Measurements from ENCODE around the gene IGFBP3. TPM values are rescaled to one million over a fixed set of nuclear protein-coding genes. Genes with fewer than 3 reads are reported as not detected.
A peak's percentile ranks its signal among the peaks of the same experiment; 100 is the strongest.

IGFBP3 gene
- polyA plus RNA-seq, 3 donors, result 0.06 TPM; not detected in 2

- no peak for DNase-seq
- intact Hi-C loops (cut with micrococcal nuclease), result no loop called here
These were observed 16.8 kb upstream of the IGFBP3 start for GRCh38 chr7:45937862-45938261.

DNA sequence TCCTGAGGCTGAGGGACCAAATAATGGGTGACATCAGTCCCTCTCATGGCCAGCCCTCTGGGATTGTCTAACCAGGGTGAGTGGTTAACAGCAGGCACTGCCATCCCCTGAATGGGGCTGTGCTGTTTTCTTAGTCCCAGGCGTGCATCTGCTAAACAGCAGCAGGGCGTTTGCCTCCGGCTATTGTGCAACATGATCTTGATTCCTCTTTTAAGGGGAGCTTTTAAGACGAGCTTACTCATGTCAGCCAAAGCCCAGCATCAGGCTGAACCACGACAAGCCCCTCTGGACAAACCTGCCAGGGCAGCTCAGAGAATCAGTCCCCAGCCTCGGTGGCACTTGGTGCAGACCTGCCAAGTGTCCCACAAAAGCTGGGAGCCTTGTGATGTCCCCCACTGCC lies 16.2 kb upstream of the IGFBP3 start:
- Histone ChIP-seq H3K9ac (ENCODE audit: insufficient read depth, low read length, poor library complexity, severe bottlenecking) (no peak overlapping the region), H3K27me3 (ENCODE audit: control insufficient read depth in 2 of 2, insufficient read depth in 2 of 2, low read length in 2 of 2) (peaks cover 0 to 6% of the 10 kb centered on the region in 2 donors), H4K20me1 (ENCODE audit: insufficient read depth, low read length) (no peaks in the 10 kb centered on the region), H3K27ac (ENCODE audit: low read depth in 1 of 2, low read length in 2 of 2) (no peak overlapping the region), H2AFZ (ENCODE audit: insufficient read depth, low read depth, low read length, poor library complexity, severe bottlenecking) (peak overlapping the region; percentile 8), H3K4me1 (ENCODE audit: control insufficient read depth in 1 of 2, insufficient read depth in 2 of 2, low read length in 2 of 2) (peaks cover 0 to 6% of the 10 kb centered on the region in 2 donors), H3K4me3 (replicated peaks in 1 of 3; ENCODE audit: low read depth in 2 of 3, low read length in 3 of 3) (no peak overlapping the region), H3K79me2 (ENCODE audit: insufficient read depth, low read length) (no peaks in the 10 kb centered on the region), H3K4me2 (replicated peaks; ENCODE audit: extremely low read depth, low read length, poor library complexity, severe bottlenecking) (no peak overlapping the region), H3K9me3 (replicated peaks in 1 of 2; ENCODE audit: control insufficient read depth in 1 of 2, insufficient read depth in 1 of 2, low read length in 2 of 2) (peaks cover 0 to 11% of the 10 kb centered on the region in 2 donors), H3K36me3 (replicated peaks in 1 of 2; ENCODE audit: control insufficient read depth in 1 of 2, insufficient read depth in 2 of 2, low read length in 2 of 2) (no peaks in the 10 kb centered on the region)
- Mint-ChIP-seq H3K27ac (no peak overlapping the region), H3K4me3 (no peak overlapping the region), H3K4me1 (peaks cover 3% of the 10 kb centered on the region), H3K9me3 (peaks cover 5 to 23% (median 16%) of the 10 kb centered on the region in 7 donors), H3K36me3 (no peaks in the 10 kb centered on the region), H3K27me3 (ENCODE audit: low read depth in 3 of 3) (peaks cover 6 to 11% (median 9%) of the 10 kb centered on the region in 3 donors)
- intact Hi-C loops (cut with micrococcal nuclease), result no loop called here
- TF ChIP-seq, protein P1, sequence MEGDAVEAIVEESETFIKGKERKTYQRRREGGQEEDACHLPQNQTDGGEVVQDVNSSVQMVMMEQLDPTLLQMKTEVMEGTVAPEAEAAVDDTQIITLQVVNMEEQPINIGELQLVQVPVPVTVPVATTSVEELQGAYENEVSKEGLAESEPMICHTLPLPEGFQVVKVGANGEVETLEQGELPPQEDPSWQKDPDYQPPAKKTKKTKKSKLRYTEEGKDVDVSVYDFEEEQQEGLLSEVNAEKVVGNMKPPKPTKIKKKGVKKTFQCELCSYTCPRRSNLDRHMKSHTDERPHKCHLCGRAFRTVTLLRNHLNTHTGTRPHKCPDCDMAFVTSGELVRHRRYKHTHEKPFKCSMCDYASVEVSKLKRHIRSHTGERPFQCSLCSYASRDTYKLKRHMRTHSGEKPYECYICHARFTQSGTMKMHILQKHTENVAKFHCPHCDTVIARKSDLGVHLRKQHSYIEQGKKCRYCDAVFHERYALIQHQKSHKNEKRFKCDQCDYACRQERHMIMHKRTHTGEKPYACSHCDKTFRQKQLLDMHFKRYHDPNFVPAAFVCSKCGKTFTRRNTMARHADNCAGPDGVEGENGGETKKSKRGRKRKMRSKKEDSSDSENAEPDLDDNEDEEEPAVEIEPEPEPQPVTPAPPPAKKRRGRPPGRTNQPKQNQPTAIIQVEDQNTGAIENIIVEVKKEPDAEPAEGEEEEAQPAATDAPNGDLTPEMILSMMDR (IDR thresholded peaks at IDR 0.05), result no peak
- 18% methylated on average over 6 of the region's 6 CpGs for WGBS (ENCODE audit: insufficient coverage)
- no peak for DNase-seq

More at GRCh38 chr7:45937862-45938261, 16.8 kb upstream of the IGFBP3 start:
- 100% methylated on average over 2 of the region's 2 CpGs for WGBS (ENCODE audit: insufficient coverage)
- Histone ChIP-seq H3K36me3 (replicated peaks in 1 of 2; ENCODE audit: control insufficient read depth in 1 of 2, insufficient read depth in 2 of 2, low read length in 2 of 2) (no peaks in the 10 kb centered on the region), H3K4me3 (replicated peaks in 1 of 3; ENCODE audit: low read depth in 2 of 3, low read length in 3 of 3) (no peak overlapping the region), H3K9ac (ENCODE audit: insufficient read depth, low read length, poor library complexity, severe bottlenecking) (no peak overlapping the region), H4K20me1 (ENCODE audit: insufficient read depth, low read length) (no peaks in the 10 kb centered on the region), H3K79me2 (ENCODE audit: insufficient read depth, low read length) (no peaks in the 10 kb centered on the region), H3K9me3 (replicated peaks in 1 of 2; ENCODE audit: control insufficient read depth in 1 of 2, insufficient read depth in 1 of 2, low read length in 2 of 2) (peaks cover 0 to 11% of the 10 kb centered on the region in 2 donors), H2AFZ (ENCODE audit: insufficient read depth, low read depth, low read length, poor library complexity, severe bottlenecking) (peak overlapping the region; percentile 8), H3K4me2 (replicated peaks; ENCODE audit: extremely low read depth, low read length, poor library complexity, severe bottlenecking) (no peak overlapping the region), H3K27me3 (ENCODE audit: control insufficient read depth in 2 of 2, insufficient read depth in 2 of 2, low read length in 2 of 2) (peaks cover 0 to 3% of the 10 kb centered on the region in 2 donors), H3K4me1 (ENCODE audit: control insufficient read depth in 1 of 2, insufficient read depth in 2 of 2, low read length in 2 of 2) (peaks cover 0 to 6% of the 10 kb centered on the region in 2 donors), H3K27ac (ENCODE audit: low read depth in 1 of 2, low read length in 2 of 2) (no peak overlapping the region)
- TF ChIP-seq, protein P1 (IDR thresholded peaks at IDR 0.05), result no peak
- peaks cover 5 to 23% (median 16%) of the 10 kb centered on the region in 7 donors for H3K9me3 Mint-ChIP-seq
- peaks cover 3% of the 10 kb centered on the region for H3K4me1 Mint-ChIP-seq
- no peak overlapping the region for H3K27ac Mint-ChIP-seq
- peaks cover 6 to 11% (median 9%) of the 10 kb centered on the region in 3 donors for H3K27me3 Mint-ChIP-seq (ENCODE audit: low read depth in 3 of 3)
- no peak overlapping the region for H3K4me3 Mint-ChIP-seq
- no peaks in the 10 kb centered on the region for H3K36me3 Mint-ChIP-seq
